ENCODE data around the gene KRT80. TPM values are rescaled to one million over a fixed set of nuclear protein-coding genes. Genes with fewer than 3 reads are reported as not detected.
A peak's percentile ranks its signal among the peaks of the same experiment; 100 is the strongest.

The KRT80 gene
- total RNA-seq, 2 experiments from 2014 or later: not detected

DNA sequence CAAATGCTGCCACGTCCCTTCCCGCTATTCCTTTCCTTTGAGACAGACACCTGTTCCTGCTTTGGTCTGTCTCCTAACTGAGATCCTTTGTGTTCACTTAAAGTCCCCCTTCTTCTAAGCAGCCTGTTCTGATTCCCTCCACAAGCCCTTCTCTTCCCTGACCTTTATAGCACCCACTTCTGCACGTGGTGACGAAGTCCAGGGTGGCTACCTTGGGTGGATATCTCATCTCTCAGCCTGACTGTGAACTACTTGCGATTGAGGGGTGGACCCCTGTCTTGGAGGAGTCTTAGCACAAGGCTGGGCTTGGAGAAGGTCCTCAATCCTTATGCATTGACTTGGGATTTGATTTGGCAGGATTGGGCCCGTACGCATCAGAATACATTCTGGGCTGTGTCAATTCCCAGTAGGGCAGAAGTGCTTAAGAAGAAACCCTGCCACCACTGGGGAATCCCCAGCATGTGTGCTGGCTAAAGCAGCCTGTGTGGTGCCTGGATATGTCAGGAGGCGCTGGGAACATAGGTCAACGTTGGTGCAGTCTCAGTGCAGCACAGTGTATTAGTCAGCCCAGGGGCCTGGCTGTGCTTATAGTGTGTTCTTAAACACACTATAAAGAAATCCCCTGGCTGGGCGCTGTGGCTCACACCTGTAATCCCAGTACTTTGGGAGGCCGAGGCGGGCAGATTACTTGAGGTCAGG, 23.6 kb downstream of the KRT80 start:
- Mint-ChIP-seq H3K27me3 (no peaks in the 10 kb centered on the region), H3K4me1 (no peaks in the 10 kb centered on the region), H3K36me3 (ENCODE audit: low read depth) (no peaks in the 10 kb centered on the region), H3K27ac (no peak overlapping the region), H3K9me3 (ENCODE audit: low read depth) (no peaks in the 10 kb centered on the region), H3K4me3 (no peak overlapping the region)
- DNase-seq: peak; percentile 33
- CTCF ChIA-PET: interaction anchor here (0.9 to 1.6 kb wide), 3 partner anchors 45 to 118 kb away, joined by 3 to 4 read pairs (median 4); no protein-coding TSS in a partner anchor
- intact Hi-C loops (cut with DNase I, micrococcal nuclease): loop anchor here in 1 of 2 experiments (1.0 kb wide), 1 partner anchor 45 kb away; no protein-coding TSS in a partner anchor
- ATAC-seq: peak; percentile 66
- POLR2A ChIA-PET: no interaction called here

DNA sequence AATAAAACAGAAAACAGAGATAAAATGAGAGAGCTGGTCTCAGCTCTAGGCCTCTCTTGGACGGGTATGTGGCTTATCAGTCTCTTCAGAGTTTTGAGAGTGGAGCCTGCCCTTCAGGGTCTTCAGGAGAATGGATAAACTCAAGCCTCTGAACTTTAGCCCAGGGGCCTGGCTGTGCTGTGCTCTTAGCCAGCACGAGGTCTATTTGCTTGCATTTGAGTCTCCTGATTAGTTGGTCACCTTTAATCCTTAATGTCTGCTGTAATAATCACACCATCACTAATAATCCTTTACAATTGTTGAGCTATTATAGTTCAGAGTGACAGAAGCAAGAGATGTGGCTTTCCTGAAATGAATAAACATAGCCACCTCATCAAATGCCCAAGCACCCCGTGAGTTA, 24.3 kb downstream of the KRT80 start:
- Mint-ChIP-seq H3K4me3 (no peak overlapping the region), H3K4me1 (no peaks in the 10 kb centered on the region), H3K27me3 (no peaks in the 10 kb centered on the region), H3K27ac (no peak overlapping the region), H3K36me3 (ENCODE audit: low read depth) (no peaks in the 10 kb centered on the region), H3K9me3 (ENCODE audit: low read depth) (no peaks in the 10 kb centered on the region)
- intact Hi-C loops (cut with DNase I, micrococcal nuclease): no loop called here
- CTCF ChIA-PET: interaction anchor here (1.0 to 1.6 kb wide), 2 partner anchors 46 to 62 kb away, joined by 3 to 4 read pairs; no protein-coding TSS in a partner anchor
- DNase-seq: no peak
- no peak for ATAC-seq
- POLR2A ChIA-PET: no interaction called here

DNA sequence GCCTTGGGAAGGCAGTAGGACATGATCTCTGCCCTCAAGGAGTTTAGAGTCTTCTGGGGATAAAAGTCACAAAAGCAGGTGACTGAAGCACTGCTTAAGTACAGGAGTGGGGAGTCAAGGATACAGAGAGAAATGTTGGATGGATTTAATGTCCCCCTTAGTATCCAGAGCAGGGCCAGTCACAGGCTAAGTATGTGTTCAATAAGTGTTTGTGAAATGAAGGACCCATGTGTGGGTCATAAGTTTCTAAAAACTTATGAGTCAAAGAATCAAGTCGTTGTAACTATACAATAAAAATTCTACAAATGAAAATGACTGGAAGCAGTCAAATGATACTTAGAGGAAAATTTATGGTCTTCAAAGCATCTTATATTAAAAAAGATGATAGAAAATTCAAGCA, 25.1 kb downstream of the KRT80 start:
- Mint-ChIP-seq H3K27me3 (no peaks in the 10 kb centered on the region), H3K36me3 (ENCODE audit: low read depth) (no peaks in the 10 kb centered on the region), H3K4me3 (no peak overlapping the region), H3K27ac (no peak overlapping the region), H3K9me3 (ENCODE audit: low read depth) (no peaks in the 10 kb centered on the region), H3K4me1 (peaks cover 4% of the 10 kb centered on the region)
- intact Hi-C loops (cut with DNase I, micrococcal nuclease): no loop called here
- CTCF ChIA-PET: interaction anchor here (1.6 kb wide), 1 partner anchor 63 kb away, joined by 3 read pairs; no protein-coding TSS in a partner anchor
- DNase-seq (no peak), ATAC-seq (no peak)
- POLR2A ChIA-PET: interaction anchor here (0.6 kb wide), 1 partner anchor 82 kb away, joined by 4 read pairs; no protein-coding TSS in a partner anchor

DNA sequence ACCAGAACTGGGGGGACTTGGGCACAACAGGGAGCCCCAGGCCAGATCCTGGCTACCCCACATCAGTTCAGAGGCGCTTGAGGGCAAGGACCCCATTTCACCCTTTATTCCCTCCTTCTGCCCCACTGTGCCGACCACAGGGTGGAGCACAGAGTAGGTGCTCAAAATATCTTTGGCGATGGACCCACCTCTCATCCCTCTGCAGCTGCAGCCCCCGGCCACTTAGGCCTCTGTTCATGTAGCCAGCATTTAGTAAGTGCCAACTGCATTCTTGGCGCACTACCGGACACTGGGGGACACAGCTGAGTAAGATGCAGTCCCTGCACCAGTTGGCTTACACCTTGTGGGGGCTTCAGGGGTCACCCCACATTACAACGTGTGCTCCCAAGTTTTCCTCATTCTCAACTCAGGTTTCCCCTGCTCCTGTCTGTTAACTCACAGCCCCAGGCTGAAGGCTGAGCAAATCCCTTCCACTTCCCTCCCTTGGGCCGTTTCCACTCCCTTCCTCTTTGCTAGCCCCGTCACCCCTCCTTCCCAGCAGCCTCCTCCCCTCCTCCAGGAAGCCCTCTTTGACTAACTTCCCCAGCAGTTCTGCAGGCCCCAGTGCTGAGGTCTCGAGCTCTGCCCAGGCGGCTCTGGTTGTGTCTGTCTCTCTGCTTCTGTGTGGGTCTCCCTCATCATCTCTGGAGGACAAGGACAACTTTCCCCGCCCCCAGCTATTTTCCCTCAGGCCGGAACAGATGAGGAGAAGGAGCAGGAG, 26.5 kb downstream of the KRT80 start:
- H3K9me3 Mint-ChIP-seq (ENCODE audit: low read depth): no peaks in the 10 kb centered on the region
- POLR2A ChIA-PET: no interaction called here
- H3K27ac Mint-ChIP-seq: no peak overlapping the region
- DNase-seq (no peak), ATAC-seq (no peak)
- CTCF ChIA-PET: interaction anchor here (0.7 to 1.5 kb wide), 5 partner anchors 9 to 742 kb away, joined by 3 to 4 read pairs (median 3); no protein-coding TSS in a partner anchor
- peaks cover 11% of the 10 kb centered on the region for H3K4me1 Mint-ChIP-seq
- H3K4me3 Mint-ChIP-seq: no peak overlapping the region
- intact Hi-C loops (cut with DNase I, micrococcal nuclease): no loop called here
- H3K36me3 Mint-ChIP-seq (ENCODE audit: low read depth): no peaks in the 10 kb centered on the region
- no peaks in the 10 kb centered on the region for H3K27me3 Mint-ChIP-seq

GRCh38 chr12:52164624-52165023, 27.2 kb downstream of the KRT80 start:
- no peak overlapping the region for H3K4me3 Mint-ChIP-seq
- H3K36me3 Mint-ChIP-seq (ENCODE audit: low read depth): no peaks in the 10 kb centered on the region
- H3K27me3 Mint-ChIP-seq: no peaks in the 10 kb centered on the region
- no peak for ATAC-seq
- no peak for DNase-seq
- CTCF ChIA-PET: interaction anchor here (1.1 to 1.5 kb wide), 3 partner anchors 8 to 729 kb away, joined by 3 read pairs; no protein-coding TSS in a partner anchor
- no peaks in the 10 kb centered on the region for H3K9me3 Mint-ChIP-seq (ENCODE audit: low read depth)
- intact Hi-C loops (cut with DNase I, micrococcal nuclease): no loop called here
- no peak overlapping the region for H3K27ac Mint-ChIP-seq
- POLR2A ChIA-PET: no interaction called here
- H3K4me1 Mint-ChIP-seq: peaks cover 11% of the 10 kb centered on the region

GRCh38 chr12:52162981-52163380, 28.8 kb downstream of the KRT80 start:
- DNase-seq (no peak), ATAC-seq (no peak)
- Mint-ChIP-seq H3K36me3 (ENCODE audit: low read depth) (no peaks in the 10 kb centered on the region), H3K4me1 (peaks cover 11% of the 10 kb centered on the region), H3K27ac (no peak overlapping the region), H3K9me3 (ENCODE audit: low read depth) (no peaks in the 10 kb centered on the region), H3K27me3 (no peaks in the 10 kb centered on the region), H3K4me3 (no peak overlapping the region)
- intact Hi-C loops (cut with DNase I, micrococcal nuclease): no loop called here
- CTCF ChIA-PET: interaction anchor here (1.7 kb wide), 1 partner anchor 59 kb away, joined by 5 read pairs; no protein-coding TSS in a partner anchor
- POLR2A ChIA-PET: no interaction called here

DNA sequence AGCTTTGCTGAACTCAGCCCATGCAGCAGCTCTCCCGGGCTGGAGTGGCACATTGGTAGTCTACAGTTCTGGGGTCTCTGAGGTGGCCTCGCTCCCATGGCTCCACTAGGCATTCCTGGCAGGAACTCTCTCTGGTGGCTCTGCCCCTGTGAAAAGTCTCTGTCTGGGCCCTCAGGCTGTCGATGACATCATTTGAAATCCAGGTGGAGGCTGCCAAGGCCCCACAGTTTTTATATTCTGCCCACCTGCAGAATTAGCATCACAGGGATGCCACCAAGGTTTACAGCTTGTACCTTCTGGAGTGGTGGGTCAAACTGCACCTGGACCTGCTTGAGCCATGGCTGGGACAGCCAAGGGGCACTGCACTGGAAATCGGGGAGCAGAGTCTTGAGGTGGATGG, 31.6 kb downstream of the KRT80 start:
- Mint-ChIP-seq H3K9me3 (ENCODE audit: low read depth) (no peaks in the 10 kb centered on the region), H3K27ac (no peak overlapping the region), H3K4me3 (no peak overlapping the region), H3K4me1 (peaks cover 24% of the 10 kb centered on the region), H3K27me3 (no peaks in the 10 kb centered on the region), H3K36me3 (ENCODE audit: low read depth) (no peaks in the 10 kb centered on the region)
- ATAC-seq (no peak), DNase-seq (no peak)
- intact Hi-C loops (cut with DNase I, micrococcal nuclease): no loop called here
- CTCF ChIA-PET: interaction anchor here (0.6 to 2.0 kb wide), 4 partner anchors 11 to 168 kb away, joined by 3 to 8 read pairs (median 3); no protein-coding TSS in a partner anchor
- POLR2A ChIA-PET: no interaction called here

GRCh38 chr12:52157566-52158150, 34.2 kb downstream of the KRT80 start:
- DNase-seq (no peak), ATAC-seq (no peak)
- H3K9me3 Mint-ChIP-seq (ENCODE audit: low read depth): no peaks in the 10 kb centered on the region
- no peaks in the 10 kb centered on the region for H3K36me3 Mint-ChIP-seq (ENCODE audit: low read depth)
- ChIA-PET CTCF (interaction anchor here (0.6 to 2.7 kb wide), 12 partner anchors 12 to 722 kb away, joined by 3 to 14 read pairs (median 4); no protein-coding TSS in a partner anchor), POLR2A (no interaction called here)
- H3K4me3 Mint-ChIP-seq: no peak overlapping the region
- H3K27ac Mint-ChIP-seq: no peak overlapping the region
- H3K27me3 Mint-ChIP-seq: no peaks in the 10 kb centered on the region
- intact Hi-C loops (cut with DNase I, micrococcal nuclease): loop anchor here (2.0 to 10.0 kb wide), 7 partner anchors 55 to 825 kb away; no protein-coding TSS in a partner anchor
- H3K4me1 Mint-ChIP-seq: peaks cover 28% of the 10 kb centered on the region

DNA sequence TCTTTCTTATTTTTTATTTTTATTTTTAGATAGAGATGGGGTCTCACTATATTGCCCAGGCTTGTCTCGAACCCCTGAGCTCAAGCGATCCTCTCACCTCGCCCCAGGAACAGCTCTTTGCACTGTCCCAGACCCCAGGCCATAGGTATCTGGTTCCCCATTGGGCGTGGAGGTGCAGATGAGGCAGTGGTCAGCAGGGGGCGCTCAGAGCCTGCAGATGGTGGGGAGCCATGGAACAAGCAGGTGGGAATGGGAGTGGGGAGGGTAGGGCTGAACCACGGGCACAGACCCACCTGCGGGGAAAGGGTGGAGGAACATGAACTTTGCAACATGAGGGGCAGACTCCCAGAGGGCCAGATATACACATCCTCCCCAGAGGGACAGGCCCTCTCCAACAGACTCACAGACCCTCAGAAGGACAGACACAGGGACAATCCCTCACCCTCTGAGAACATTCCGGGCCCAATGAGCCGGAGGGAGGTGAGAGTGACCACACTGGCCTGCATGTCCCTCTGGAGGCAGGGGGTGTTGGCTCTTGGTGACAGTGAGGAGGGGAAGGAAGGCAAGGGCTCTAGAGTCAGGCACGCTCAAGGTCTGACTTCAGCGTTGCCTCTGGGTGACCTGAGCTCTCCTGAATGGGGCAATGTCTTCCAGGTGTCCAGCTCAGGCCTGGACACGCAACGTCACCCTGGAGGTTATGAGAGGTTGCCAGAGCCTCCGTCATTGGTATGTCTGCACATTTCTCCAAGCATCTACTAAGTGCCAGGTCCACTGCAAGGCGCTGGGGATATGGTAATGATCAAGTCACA, 34.9 kb downstream of the KRT80 start:
- Mint-ChIP-seq H3K4me3 (no peak overlapping the region), H3K36me3 (ENCODE audit: low read depth) (no peaks in the 10 kb centered on the region), H3K27me3 (no peaks in the 10 kb centered on the region), H3K4me1 (peaks cover 27% of the 10 kb centered on the region), H3K27ac (no peak overlapping the region), H3K9me3 (ENCODE audit: low read depth) (no peaks in the 10 kb centered on the region)
- ATAC-seq (peak; percentile 65), DNase-seq (peak; percentile 85)
- intact Hi-C loops (cut with DNase I, micrococcal nuclease): loop anchor here (1.0 to 10.0 kb wide), 8 partner anchors 56 to 825 kb away; no protein-coding TSS in a partner anchor
- POLR2A ChIA-PET: no interaction called here
- CTCF ChIA-PET: interaction anchor here (0.6 to 2.7 kb wide), 15 partner anchors 8 to 723 kb away, joined by 3 to 14 read pairs (median 3); no protein-coding TSS in a partner anchor

GRCh38 chr12:52156311-52156710, 35.5 kb downstream of the KRT80 start:
- no peaks in the 10 kb centered on the region for H3K9me3 Mint-ChIP-seq (ENCODE audit: low read depth)
- no peak overlapping the region for H3K4me3 Mint-ChIP-seq
- ATAC-seq (no peak), DNase-seq (no peak)
- peaks cover 25% of the 10 kb centered on the region for H3K4me1 Mint-ChIP-seq
- H3K27me3 Mint-ChIP-seq: no peaks in the 10 kb centered on the region
- ChIA-PET CTCF (interaction anchor here (0.6 to 2.7 kb wide), 7 partner anchors 9 to 171 kb away, joined by 3 to 14 read pairs (median 3); no protein-coding TSS in a partner anchor), POLR2A (no interaction called here)
- no peaks in the 10 kb centered on the region for H3K36me3 Mint-ChIP-seq (ENCODE audit: low read depth)
- no peak overlapping the region for H3K27ac Mint-ChIP-seq
- intact Hi-C loops (cut with DNase I, micrococcal nuclease): loop anchor here (1.0 to 10.0 kb wide), 8 partner anchors 56 to 826 kb away; no protein-coding TSS in a partner anchor

Data from activated CD4-positive, alpha-beta T cell treated with anti-CD3 and anti-CD28 coated beads for 36 hours (primary cell).